ENCODE results near the gene SLC35F6.
"Not testable (repeated sequence)": the region's sequence is repeated elsewhere in the genome, so short reads cannot be mapped to it uniquely, and the experiment has no call there.

SLC35F6 gene

DNA sequence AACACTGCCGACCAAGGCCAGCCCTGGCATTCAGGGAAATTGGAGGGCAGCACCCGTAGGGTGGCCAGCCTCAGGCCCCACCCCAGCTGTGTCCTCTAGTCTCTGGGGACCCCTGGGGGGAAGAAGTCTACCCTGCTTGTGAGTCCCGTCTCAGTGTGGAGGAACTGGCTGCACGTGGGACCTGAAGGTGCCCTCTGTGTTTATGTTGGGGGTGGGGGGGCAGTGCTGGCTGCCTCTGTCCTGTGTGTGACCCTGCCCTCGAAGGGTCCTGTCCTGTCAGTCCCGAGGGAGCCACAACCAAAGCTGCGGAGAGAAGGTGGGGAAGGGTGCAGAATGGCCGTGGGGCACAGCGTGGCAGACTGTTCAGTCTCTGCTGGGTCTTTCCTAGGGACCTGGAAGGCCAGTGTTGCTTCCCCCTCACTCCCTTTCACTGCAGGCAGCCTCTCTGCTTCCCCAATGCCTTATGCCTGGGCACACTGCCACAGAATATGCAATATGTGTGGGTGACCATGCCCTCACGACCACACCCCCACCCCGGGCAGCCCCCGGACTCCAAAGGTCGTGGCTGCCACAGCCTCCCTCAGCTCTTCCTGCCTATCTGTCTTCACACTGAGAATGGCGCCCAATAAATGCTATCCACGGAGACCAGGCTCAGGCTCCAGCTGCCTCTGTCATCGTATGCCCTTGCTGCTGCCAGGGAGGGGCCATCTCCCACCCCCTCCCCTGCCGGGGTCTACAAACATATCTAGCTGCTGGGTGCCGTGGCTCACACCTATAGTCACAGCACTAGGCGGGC lies 33.3 kb upstream of the SLC35F6 start:
- no peak for DNase-seq (ENCODE audit: low read depth)

DNA sequence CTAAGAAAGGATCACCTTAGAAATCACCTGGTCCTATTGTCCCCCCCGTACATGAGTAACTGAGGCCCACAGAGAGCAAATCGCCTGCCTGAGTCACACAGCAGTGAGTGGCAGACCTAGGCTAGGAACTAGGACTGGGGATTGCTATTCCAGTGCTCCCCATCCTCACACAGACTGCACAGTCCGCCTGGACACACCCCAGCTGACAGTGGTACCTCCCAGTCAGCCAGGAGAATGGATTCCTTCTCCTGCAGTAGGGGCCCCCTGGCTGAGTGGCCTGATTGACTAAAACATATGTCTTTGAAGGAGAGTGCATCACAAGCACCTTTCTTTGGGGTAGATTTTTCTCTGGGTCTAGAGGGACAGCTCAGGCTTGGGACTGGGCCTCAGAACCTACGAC lies 32.4 kb upstream of the SLC35F6 start:
- no peak for DNase-seq (ENCODE audit: low read depth)

DNA sequence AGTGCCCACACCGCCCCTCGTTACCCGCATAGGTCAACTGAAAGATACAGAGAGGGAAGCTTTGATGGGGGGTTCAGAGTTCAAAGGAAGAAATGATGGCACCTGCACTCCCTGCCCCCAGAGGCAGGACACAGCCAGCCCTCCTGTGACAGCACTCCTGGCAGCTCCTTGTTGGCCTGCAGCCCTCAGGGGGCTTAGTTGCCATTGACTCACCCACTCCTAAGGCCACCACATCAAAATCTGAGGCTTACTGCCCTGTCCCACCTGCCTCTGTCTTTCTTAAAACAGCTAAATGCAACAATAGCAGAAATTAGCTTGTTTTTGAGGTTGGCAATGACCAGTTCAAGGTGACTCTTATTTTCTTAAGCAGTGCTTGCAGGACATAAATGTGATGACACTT lies 31.6 kb upstream of the SLC35F6 start:
- DNase-seq (ENCODE audit: low read depth): no peak

DNA sequence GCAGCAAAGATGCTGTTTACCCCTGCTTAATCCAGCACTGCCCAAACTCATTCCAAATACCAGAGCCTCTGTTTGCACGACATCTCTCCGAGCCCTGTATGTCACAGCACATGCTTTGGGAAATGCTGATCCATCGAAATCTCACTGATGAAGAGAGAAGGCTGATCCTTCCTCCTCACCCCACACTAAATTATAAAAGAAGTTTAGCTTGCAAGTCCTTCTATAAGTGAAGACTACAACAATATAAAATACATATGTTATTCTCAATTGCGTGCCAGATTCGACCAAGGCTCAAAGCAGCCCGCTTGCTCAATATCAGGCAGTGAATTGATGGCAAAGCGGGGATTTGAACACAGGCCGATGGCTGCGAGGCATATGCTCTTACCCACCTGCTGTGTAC lies 30.7 kb upstream of the SLC35F6 start:
- no peak for DNase-seq (ENCODE audit: low read depth)

DNA sequence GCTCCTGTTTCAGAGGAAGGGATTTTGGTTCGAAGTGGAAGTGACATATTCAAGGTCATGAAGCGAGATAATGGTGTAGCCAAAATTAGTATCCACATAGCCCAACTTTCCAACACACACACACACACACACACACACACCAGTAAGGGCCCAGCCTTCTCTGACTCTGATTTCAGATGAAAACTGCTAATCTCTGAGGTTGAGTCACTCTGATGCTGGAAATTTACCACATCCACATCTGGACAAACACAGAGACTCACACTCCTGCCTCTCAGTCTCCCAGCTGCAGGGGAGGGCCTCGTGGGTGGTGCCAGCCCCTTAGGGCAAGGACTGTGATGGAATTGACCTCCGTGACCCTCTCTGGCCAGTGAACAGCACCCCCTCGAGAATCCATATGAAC lies 29.0 kb upstream of the SLC35F6 start:
- no peak for DNase-seq (ENCODE audit: low read depth)

DNA sequence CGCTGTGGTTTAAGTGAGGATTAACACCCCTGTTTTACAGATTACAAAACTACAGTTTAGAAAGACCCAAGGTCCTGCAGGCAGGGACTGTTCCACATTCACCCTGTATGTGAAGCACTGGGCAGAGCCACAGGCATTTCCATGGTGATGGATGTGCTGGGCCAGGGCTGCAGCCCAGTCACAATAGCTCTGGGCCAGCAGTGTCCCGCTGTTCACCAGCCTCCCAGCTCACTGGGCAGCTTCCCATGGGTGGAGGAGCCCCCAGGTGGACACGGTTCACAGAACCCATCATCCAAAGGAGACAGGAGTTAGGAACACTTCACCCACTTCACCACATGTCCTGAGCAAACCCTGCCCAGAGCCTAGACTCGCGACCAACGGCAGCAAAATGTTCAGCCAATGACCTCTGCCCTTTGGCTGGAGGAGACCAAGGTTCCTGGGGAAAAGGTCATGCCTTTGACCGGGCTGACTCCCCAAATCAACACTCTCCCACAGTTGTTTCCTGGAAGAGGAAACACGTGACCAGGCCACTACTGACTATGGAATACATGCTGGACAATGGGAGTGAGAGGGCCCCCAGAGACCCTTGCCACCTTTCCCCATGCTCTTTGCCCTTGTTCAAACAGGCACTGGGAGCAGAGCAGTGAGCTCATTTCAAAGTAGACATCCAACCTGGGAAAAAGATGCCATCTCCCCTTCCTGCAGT lies 28.0 kb upstream of the SLC35F6 start:
- DNase-seq (ENCODE audit: low read depth): no peak

DNA sequence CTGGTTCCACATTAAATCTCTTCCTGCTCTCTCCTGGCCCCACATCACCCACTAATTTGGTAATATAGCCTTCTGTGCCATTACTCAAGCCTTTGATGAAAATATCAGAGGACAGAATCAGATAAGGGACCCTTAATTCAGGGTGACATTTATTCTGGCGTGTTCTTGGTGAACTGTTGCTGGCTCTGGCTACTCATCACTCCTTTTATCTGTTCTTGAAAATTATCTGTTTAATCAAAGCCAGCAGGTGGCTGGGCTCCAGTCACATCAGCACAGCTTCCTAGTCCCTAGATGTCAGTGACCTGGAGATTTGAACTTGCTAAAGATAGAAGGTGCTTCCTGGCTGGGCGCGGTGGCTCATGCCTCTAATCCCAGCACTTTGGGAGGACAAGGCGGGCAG lies 26.9 kb upstream of the SLC35F6 start:
- no peak for DNase-seq (ENCODE audit: low read depth)

DNA sequence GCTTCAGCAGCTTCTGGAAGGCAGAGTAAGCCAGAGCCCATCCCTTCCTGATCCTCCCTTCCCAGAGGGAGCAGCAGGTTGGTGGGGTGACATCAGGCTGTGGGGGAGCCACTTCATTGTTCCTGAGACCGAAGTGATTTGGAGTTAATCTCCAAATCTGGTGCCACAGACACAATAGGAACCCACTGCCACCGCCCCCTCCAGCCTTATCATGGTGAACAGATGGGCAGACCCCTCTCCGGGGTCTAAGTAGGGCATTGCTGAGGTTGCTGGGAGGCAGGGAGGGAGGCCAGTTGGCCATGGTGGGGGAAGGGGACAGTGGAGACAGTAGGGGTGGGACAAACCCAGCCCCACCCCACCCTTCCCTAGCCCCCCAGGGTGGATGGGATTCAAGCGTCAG lies 25.6 kb upstream of the SLC35F6 start:
- no peak for DNase-seq (ENCODE audit: low read depth)

DNA sequence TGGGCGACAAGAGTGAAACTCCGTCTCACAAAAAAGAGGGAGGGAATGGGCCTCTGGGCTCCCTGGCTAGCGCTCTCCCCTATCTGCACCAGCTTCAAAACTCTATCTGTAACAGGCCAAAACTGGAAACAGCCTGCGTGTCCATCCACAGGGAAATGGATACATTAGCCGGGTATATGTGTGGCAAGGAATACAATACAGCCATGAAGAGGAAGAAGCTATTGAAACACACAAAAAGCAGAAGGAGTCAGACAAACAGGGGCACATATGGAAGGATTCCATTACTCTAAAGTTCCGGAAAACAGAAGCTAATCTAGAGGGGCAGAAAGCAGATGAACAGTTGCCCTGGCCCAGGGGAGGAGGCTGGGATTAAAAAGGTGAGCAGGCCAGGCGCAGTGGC lies 24.6 kb upstream of the SLC35F6 start:
- no peak for DNase-seq (ENCODE audit: low read depth)

DNA sequence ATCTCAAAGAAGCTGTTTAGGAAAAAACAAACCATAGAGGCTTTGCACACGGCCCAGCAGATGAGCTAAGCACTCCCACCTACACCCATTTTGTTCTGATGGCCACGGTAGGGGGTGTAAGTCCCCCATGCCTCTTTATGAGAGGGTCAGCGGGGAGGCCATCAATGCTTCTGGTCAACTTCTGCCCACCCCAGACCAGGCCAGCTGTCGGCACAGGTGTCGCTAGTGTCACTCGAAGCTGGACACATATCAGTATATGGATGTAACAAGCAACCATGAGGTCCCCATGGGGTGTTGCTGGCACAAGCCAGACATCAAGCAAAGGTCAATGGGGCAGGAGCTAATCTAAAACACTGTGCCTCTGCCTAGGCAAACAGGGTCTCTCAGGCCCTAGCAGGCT lies 23.7 kb upstream of the SLC35F6 start:
- no peak for DNase-seq (ENCODE audit: low read depth)

DNA sequence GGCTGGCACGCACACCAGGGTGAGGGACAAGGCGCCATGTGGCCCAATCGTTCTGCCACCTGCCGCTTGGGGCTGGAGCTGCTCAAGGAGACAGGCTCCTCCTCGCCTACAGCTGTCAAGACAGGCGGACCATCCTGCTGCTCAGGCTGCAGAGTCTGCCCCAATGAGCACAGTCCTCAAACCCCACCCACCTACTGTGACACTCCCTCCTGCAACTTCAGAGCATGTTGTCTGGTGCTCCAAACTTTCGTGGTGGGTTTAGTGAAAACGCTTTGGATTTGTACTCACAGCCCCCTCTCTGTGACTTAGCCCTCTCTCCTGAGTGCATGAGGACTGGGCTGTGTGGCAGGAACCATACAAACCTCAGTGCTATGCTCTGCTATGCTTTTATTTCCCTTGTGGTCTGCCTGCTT lies 23.2 kb upstream of the SLC35F6 start:
- peak; percentile 25 for DNase-seq (ENCODE audit: low read depth)

DNA sequence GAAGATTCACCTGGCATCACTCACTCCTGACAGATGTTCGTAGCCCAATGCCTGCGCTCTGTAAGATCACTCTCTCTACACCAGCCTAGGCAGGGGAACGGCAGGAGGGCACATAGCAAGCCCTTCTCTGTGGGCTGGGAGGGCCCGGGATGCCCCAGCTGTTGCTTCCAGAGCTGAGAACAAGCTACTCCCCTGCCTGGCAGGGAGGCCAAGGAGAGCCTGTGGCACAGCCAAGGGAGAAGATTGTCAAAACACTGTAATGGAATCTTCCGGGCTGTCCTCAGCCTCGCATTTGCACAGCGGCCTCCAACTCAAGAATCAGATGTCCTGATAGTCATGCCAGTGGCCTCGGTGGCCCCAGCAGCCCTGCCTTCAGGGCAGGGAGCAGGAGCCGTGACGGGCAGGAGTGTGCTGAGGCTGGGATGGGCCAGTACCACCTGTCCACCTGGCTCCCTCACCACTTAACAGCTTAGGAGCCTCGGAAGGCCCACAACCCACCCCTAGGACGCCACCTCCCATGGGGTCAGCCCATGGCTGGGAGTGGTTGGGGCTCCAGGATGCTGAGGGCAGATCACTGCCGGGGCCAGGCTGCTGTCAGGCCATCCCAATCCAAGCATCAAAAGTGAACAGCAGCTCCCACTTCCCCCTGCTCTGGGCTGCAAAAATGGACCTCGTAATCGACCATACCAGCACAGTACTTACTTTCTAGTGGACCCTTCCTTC lies 21.9 kb upstream of the SLC35F6 start:
- DNase-seq (ENCODE audit: low read depth): no peak

DNA sequence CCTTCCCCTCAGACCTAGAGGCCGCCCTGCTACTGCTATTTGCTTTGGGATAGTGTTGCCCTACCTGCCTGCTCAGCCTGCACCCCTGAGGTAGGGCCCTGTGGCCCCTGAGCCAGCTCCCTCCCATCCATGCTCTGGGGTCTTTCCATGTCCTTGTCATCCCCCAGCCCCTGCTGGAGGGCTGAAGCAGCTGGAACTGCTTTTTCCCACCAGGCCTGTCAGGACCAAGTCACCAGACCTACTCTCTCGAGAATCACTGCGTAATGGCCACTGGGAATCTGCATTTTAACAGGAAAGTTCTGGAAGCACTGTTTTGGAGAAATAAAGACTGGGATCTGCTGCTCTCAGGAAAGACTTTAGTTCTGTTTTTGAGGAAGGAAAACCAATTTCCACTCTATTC lies 20.2 kb upstream of the SLC35F6 start:
- no peak for DNase-seq (ENCODE audit: low read depth)

DNA sequence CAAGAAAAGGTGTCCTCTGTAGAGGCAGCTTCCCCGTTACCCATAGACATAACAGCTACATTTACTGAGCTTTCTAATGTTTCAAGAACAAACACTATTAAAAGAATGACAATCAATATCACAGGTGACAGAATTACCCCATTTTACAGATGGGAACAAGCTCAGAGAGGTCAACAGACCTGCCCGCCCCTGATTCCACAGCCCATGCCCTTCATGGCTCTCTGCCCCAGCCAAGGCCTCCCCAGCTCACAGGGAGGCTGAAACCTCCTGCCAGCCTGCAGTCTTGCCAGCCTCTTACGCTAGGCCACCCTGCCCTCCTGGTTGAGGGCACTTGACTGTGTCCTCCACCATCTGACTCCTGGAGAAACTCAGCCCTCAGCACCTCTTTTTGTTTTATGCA lies 19.1 kb upstream of the SLC35F6 start:
- no peak for DNase-seq (ENCODE audit: low read depth)

DNA sequence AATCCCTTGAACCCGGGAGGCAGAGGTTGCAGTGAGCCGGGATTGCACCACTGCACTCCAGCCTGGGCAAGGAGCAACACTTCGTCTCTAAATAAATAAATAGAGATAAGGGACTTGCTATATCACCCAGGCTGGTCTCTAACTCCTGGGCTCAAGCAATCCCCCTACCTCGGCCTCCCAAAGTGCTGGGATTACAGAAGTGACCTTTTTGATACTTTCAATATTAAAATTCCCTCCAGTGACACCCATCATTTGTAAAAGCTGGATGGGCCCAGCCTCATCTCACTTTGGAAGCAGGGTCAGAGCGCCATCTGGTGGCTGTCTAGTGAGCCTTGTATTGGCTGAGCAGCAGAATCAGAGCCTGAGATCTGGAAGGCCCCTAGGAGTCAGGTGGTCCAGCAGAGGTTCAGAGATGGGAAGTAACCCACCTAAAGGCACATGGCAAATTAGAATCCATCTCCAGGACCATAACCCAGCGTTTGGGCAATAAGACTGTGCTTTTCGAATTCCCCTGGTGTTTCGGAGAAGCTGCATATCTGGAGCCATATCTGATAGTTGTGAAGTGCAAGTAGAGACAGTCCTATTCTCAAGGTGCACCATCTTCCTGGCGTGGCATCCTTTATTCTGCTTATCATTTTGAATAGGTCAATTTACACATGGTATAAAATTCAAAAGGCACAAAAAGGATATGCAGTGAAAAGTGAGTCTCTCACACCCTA lies 18.3 kb upstream of the SLC35F6 start:
- peak; percentile 62 for DNase-seq (ENCODE audit: low read depth)

DNA sequence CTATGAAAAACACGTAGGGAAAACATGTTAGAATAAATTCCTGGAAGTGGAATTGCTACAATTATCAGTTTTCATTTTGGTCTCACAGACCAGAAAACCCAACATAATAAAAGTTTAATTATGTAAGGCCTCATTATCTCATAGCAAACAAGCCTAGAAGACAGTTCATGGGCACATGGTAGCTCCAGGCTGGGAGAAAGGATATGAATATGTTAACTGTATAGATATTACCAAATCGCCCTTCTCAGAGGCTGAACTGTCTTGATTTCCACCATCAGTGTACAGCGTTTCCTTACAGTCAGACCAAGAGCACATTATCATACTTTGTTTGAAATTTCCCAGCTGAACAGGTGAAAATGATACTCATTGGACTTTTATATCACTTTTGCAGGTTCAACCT lies 17.1 kb upstream of the SLC35F6 start:
- DNase-seq (ENCODE audit: low read depth): no peak

DNA sequence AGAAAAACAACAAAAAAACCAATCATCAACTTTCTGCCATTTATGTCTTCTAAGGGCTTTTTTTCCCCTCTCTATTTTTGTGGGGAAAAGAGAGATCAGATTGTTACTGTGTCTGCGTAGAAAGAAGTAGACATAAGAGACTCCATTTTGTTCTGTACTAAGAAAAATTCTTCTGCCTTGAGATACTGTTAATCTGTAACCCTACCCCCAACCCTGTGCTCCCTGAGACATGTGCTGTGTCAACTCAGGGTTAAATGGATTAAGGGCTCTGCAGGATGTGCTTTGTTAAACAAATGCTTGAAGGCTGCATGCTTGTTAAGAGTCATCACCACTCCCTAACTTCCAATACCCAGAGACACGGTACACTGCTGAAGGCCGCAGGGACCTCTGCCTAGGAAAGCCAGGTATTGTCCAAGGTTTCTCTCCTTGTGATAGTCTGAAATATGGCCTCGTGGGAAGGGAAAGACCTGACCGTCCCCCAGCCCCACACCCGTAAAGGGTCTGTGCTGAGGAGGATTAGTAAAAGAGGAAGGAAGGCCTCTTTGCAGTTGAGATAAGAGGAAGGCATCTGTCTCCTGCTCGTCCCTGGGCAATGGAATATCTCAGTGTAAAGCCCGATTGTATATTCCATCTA lies 14.2 kb upstream of the SLC35F6 start:
- DNase-seq (ENCODE audit: low read depth): not testable (repeated sequence)

DNA sequence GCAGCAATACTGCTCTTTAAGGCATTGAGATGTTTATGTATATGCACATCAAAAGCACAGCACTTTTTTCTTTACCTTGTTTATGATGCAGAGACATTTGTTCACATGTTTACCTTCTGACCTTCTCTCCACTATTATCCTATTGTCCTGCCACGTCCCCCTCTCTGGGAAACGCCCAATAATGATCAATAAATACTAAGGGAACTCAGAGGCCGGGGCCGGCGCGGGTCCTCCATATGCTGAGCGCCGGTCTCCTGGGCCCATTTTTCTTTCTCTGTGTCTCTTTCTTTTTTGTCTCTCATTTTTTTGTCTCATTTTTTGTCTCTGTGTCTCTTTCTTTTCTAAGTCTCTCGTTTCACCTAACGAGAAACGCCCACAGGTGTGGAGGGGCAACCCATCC lies 13.6 kb upstream of the SLC35F6 start:
- not testable (repeated sequence) for DNase-seq (ENCODE audit: low read depth)

DNA sequence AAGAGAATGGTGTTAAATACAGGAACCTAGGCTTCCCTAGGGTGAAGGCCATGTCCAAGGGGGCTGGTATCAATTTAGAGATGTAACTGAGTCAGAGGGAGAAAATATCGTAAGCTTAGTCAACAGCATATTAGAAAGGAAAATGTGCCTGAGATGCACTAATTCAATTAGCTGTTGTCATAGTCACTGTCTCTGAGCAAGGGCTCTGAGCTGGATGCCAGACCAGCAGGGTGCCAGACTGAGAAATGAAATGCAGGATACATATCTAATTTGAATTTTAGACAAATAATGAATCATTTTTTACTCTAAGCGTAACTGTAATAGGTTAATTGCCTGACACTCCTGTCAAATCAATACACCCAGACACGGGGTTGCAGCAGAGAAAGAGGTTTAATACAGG lies 11.4 kb upstream of the SLC35F6 start:
- DNase-seq (ENCODE audit: low read depth): no peak

DNA sequence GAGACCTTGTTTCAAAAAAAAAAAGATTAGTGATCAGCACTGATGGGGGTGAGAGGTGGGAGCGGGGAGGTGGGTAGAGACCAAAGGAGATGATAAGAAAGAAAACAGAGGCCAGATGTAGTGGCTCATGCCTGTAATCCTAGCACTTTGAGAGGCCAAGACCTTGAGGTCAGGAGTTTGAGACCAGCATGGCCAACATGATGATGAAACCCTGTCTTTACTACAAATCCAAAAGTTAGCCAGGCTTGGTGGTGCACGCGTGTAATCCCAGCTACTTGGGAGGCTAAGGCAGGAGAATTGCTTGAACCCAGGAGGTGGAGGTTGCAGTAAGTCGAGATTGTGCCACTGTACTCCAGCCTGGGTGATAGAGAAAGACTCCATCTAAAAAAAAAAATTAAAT lies 9.5 kb upstream of the SLC35F6 start:
- DNase-seq (ENCODE audit: low read depth): no peak

DNA sequence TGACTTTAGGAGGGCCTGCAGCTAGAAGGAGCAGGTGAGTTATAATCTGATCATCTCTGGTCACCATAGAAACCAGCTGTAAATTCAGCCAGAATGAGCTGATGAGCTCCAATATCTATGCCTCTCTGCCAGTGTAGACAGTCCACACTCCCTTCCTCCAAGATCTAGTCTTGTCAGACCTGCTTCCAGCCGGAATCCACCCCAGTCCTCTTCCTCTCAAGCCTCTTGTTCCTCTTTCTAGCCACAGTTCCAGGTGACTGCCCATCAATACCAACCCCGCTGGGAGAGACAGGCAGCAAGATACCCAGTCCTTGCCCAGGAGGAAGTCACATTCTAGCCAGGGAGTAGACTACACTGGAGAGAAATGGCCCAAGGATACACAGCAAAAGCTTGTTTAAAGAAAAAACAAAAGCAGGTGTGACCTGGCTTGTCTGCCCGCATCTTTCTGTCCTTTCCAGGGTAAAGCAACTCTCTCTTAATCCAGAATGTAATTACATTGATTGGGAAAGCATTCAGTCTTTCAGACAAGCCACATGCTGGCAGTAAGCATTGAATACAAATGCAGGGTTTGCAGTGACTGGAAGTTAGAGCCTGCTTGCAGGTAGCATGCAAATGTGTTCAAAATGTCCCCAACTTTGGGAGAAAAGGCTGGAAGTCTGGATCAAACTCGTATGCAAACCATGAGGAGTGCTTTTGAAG lies 9.0 kb upstream of the SLC35F6 start:
- no peak for DNase-seq (ENCODE audit: low read depth)
